GM12801 (cell line): Measurements from ENCODE around the gene AP4M1.

Experiments
- CTCF ChIP-seq: IDR thresholded peaks from one replicate; pipeline ENCODE4 v1.5.1; 2011; ENCODE audit warnings: control low read depth; ENCODE audit not compliant: insufficient read length; ENCODE audit errors: extremely low read depth

The AP4M1 gene

DNA sequence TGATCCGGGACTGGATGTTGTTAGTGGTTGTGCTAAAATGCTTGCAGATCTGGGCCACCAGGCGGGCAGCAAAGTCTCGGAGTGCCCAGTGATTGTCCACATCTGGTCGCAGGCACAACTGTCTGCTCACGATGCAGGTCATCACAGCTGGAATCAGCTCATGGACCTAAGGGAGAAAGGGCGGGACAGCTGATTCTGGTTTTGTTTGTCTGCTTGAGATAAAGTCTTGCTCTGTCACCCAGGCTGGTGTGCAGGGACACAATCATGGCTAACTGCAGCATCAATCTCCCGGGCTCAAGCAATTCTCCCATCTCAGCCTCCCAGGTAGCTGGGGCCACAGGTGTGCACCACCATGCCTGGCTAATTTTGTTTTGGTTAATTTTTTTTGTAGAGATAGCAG lies 9.7 kb downstream of the AP4M1 start:
- no peak for TF ChIP-seq CTCF

- no peak for TF ChIP-seq CTCF
Measured at GRCh38 chr7:100111914-100112313, 10.5 kb downstream of the AP4M1 start.

GRCh38 chr7:100115026-100115425 lies 13.6 kb downstream of the AP4M1 start:
- no peak for TF ChIP-seq CTCF

- TF ChIP-seq CTCF: no peak
Measured at GRCh38 chr7:100118388-100119071, 17.1 kb downstream of the AP4M1 start.

DNA sequence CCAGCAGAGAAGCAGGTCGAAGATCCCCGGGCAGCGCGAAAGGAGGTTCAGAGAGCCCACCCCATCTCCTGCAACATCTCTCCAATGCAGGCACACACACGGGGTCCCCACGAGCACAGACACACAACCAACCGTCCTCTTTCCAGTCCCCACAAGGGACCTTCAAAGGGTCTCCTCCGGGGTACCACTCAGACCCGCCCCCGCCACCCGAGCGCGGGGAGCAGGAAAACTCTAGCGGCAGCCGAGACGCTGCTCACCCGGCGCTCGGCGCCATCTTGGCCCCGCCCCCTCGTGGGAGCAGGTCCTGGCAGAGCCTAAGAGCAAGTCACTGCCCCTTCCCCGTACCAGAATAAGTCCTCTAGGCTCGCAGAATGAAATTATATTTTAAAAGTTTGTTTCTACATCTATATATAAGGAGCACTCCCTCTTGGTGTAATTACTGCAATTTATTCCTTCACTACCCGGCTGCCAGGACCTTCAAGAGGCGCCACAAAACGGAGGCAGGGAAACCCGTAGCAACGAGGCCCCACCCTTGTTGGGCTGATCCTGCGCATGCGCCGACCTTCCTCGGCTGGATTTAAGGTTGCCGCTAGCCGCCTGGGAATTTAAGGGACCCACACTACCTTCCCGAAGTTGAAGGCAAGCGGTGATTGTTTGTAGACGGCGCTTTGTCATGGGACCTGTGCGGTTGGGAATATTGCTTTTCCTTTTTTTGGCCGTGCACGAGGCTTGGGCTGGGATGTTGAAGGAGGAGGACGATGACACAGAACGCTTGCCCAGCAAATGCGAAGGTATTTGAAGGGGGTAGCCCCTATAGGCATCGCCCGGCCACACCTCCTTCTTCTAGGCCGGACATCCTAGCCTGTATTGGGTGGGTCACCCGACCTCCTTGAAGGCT lies 17.9 kb downstream of the AP4M1 start, which contains the start of the genes CNPY4 and TAF6:
Gene CNPY4 (plus strand): TSS at position 563 of the 898 bp plus-strand sequence. CDS start 111 bp downstream, at position 674.
Gene TAF6 (minus strand): TSS at position 287 of the 898 bp plus-strand sequence. CDS start 5,149 bp downstream, outside the sequence.
- TF ChIP-seq CTCF: no peak

DNA sequence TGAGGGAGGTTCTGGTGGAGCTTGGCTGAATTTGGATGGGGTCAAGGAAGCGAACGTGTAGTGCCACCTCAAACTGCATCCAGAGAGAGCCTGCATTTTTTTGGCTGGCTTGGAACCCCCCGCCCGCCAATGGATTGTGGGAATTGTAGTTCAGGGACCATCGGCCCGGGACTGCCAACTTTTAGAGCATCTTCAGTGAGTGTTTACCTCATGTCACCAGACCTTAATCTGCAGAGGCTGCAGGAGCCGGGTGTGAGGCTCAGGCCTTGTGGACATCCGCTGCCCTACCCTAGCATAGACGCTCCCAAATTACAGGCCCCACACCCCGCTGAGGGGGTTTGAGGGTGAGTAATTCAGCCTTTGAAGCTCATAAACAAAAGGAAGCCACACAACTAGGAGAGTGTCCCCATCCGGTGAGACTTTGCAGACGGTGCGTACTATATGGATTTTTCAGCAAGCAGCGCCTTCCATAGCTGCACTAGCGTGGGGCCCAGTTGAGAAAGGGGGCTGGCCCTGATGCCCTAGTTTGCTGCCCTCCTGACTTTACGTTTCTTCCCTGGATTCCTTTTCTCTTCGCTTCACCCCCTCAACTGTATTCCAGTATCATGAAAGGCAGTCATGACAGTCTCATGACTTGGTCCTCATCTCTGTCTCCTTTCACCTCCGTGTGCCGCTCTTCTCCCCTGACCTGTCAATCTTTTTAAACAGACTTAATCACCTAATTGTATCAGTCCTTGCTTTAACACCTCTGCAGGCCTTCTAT lies 18.7 kb downstream of the AP4M1 start:
- no peak for TF ChIP-seq CTCF

DNA sequence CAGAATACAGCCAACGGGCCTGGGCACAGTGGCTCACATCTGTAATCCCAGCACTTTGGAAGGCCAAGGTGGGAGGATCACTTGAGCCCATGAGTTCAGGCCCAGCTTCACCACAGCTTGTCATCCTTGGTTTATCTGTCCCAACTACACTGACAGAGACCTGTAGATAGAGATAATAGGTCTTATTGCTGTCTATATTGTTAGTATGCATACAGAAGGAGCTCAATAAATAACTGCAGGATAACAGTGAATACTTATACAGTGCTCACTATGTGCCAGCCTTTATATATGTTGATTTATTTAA lies 19.2 kb downstream of the AP4M1 start:
- no peak for TF ChIP-seq CTCF
